ENCODE measurements around the gene TBC1D22A.

TBC1D22A gene

GRCh38 chr22:47076758-47077157 is 314.3 kb downstream of the TBC1D22A start:
- no peaks in the 10 kb centered on the region for H3K27me3 ChIP-seq (ENCODE audit: low read depth, low read length)
- H3K9me3 ChIP-seq (ENCODE audit: insufficient read depth, low read length) = peaks cover 9% of the 10 kb centered on the region; the same call in 1 of the 2 replicates

GRCh38 chr22:47080100-47080499 is 317.6 kb downstream of the TBC1D22A start:
- Histone ChIP-seq H3K27me3 (ENCODE audit: low read depth, low read length) (no peaks in the 10 kb centered on the region), H3K9ac (ENCODE audit: low read length) (no peak overlapping the region), H4K20me1 (ENCODE audit: insufficient read depth, low read length) (0 out of 2 replicates have a peak, but pooled peaks cover 31% of the 10 kb centered on the region), H3K27ac (ENCODE audit: low read length) (no peak overlapping the region), H3K36me3 (replicated peaks; ENCODE audit: low read depth, low read length) (peaks cover 40% of the 10 kb centered on the region), H3K4me3 (ENCODE audit: low read length) (no peak overlapping the region), H2AFZ (ENCODE audit: low read depth, low read length) (no peak overlapping the region), H3K9me3 (ENCODE audit: insufficient read depth, low read length) (peaks cover 9% of the 10 kb centered on the region; the same call in 1 of the 2 replicates), H3K79me2 (ENCODE audit: low read length) (no peaks in the 10 kb centered on the region), H3K4me2 (ENCODE audit: low read length) (no peak overlapping the region), H3K4me1 (ENCODE audit: low read length) (no peaks in the 10 kb centered on the region)
- TF ChIP-seq EZH2phosphoT487 (IDR thresholded peaks at IDR 0.05; ENCODE audit: low read depth) (no peak), CTCF (IDR thresholded peaks at IDR 0.05; ENCODE audit: low read depth, low read length) (no peak)

More at GRCh38 chr22:47076758-47077157, 314.3 kb downstream of the TBC1D22A start:
- Histone ChIP-seq H3K36me3 (replicated peaks; ENCODE audit: low read depth, low read length) (peaks cover 66% of the 10 kb centered on the region), H3K79me2 (ENCODE audit: low read length) (peaks cover 7% of the 10 kb centered on the region), H3K9ac (ENCODE audit: low read length) (no peak overlapping the region), H3K4me3 (ENCODE audit: low read length) (no peak overlapping the region), H4K20me1 (ENCODE audit: insufficient read depth, low read length) (peaks cover 41% of the 10 kb centered on the region), H3K4me1 (ENCODE audit: low read length) (no peaks in the 10 kb centered on the region), H2AFZ (ENCODE audit: low read depth, low read length) (no peak overlapping the region), H3K4me2 (ENCODE audit: low read length) (no peak overlapping the region), H3K27ac (ENCODE audit: low read length) (no peak overlapping the region)
- no peak for TF ChIP-seq EZH2phosphoT487 (IDR thresholded peaks at IDR 0.05; ENCODE audit: low read depth)
- no peak for TF ChIP-seq CTCF (IDR thresholded peaks at IDR 0.05; ENCODE audit: low read depth, low read length)

GRCh38 chr22:47082505-47082904 is 320.1 kb downstream of the TBC1D22A start:
- TF ChIP-seq EZH2phosphoT487 (IDR thresholded peaks at IDR 0.05; ENCODE audit: low read depth) = no peak
- no peak for TF ChIP-seq CTCF (IDR thresholded peaks at IDR 0.05; ENCODE audit: low read depth, low read length)
- Histone ChIP-seq H3K4me2 (ENCODE audit: low read length) (no peak overlapping the region), H3K9me3 (ENCODE audit: insufficient read depth, low read length) (no peaks in the 10 kb centered on the region), H3K79me2 (ENCODE audit: low read length) (no peaks in the 10 kb centered on the region), H4K20me1 (ENCODE audit: insufficient read depth, low read length) (0 out of 2 replicates have a peak, but pooled peaks cover 21% of the 10 kb centered on the region), H3K4me3 (ENCODE audit: low read length) (no peak overlapping the region), H3K27me3 (ENCODE audit: low read depth, low read length) (no peaks in the 10 kb centered on the region), H3K9ac (ENCODE audit: low read length) (no peak overlapping the region), H3K4me1 (ENCODE audit: low read length) (no peaks in the 10 kb centered on the region), H3K27ac (ENCODE audit: low read length) (no peak overlapping the region), H3K36me3 (replicated peaks; ENCODE audit: low read depth, low read length) (peaks cover 20% of the 10 kb centered on the region), H2AFZ (ENCODE audit: low read depth, low read length) (no peak overlapping the region)

- Histone ChIP-seq H2AFZ (ENCODE audit: low read depth, low read length) (no peak overlapping the region), H3K27ac (ENCODE audit: low read length) (no peak overlapping the region), H3K36me3 (replicated peaks; ENCODE audit: low read depth, low read length) (peaks cover 14% of the 10 kb centered on the region), H3K4me1 (ENCODE audit: low read length) (no peaks in the 10 kb centered on the region), H3K9me3 (ENCODE audit: insufficient read depth, low read length) (no peaks in the 10 kb centered on the region), H3K27me3 (ENCODE audit: low read depth, low read length) (no peaks in the 10 kb centered on the region), H3K4me3 (ENCODE audit: low read length) (no peak overlapping the region), H3K4me2 (ENCODE audit: low read length) (no peak overlapping the region), H3K79me2 (ENCODE audit: low read length) (no peaks in the 10 kb centered on the region), H4K20me1 (ENCODE audit: insufficient read depth, low read length) (0 out of 2 replicates have a peak, but pooled peaks cover 16% of the 10 kb centered on the region), H3K9ac (ENCODE audit: low read length) (no peak overlapping the region)
- TF ChIP-seq EZH2phosphoT487 (IDR thresholded peaks at IDR 0.05; ENCODE audit: low read depth) (no peak), CTCF (IDR thresholded peaks at IDR 0.05; ENCODE audit: low read depth, low read length) (no peak)
Observed at GRCh38 chr22:47083379-47083986, 321.0 kb downstream of the TBC1D22A start.

Data from OCI-LY3 (cell line).